T follicular helper cell (primary cell): ENCODE measurements around the gene ZNF665.
"Not testable (repeated sequence)": the region's sequence is repeated elsewhere in the genome, so short reads cannot be mapped to it uniquely, and the experiment has no call there.

Experiments
- DNase-seq: peaks from one replicate; pipeline ENCODE4 v3.0.0-alpha.2; 2020; ENCODE audit warnings: low read depth
- total RNA-seq, 2 experiments: gene quantifications; one replicate each; lab custom pipeline; 2026; lab: John Stamatoyannopoulos, UW

The ZNF665 gene
- total RNA-seq: 1.2 to 2.5 reads per million in 2 experiments

GRCh38 chr19:53192771-53193534, at the start of gene ZNF665:
ZNF665 (minus strand) TSS chr19:53193358; CDS start chr19:53182898, 10,460 bp downstream.
- DNase-seq: peak; percentile 57

GRCh38 chr19:53237114-53237777, 44.1 kb upstream of the ZNF665 start:
- DNase-seq: no peak

- no peak for DNase-seq
Measured at GRCh38 chr19:53224606-53225005, 31.4 kb upstream of the ZNF665 start.

GRCh38 chr19:53222716-53223115, 29.6 kb upstream of the ZNF665 start:
- not testable (repeated sequence) for DNase-seq

GRCh38 chr19:53212703-53213320, 19.7 kb upstream of the ZNF665 start:
- no peak for DNase-seq

GRCh38 chr19:53211554-53211953, 18.4 kb upstream of the ZNF665 start:
- DNase-seq: not testable (repeated sequence)

- peak; percentile 89 for DNase-seq
Measured at GRCh38 chr19:53196777-53197396, 3.7 kb upstream of the ZNF665 start.

- DNase-seq: peak; percentile 58
Measured at GRCh38 chr19:53195265-53195903, 2.2 kb upstream of the ZNF665 start.

GRCh38 chr19:53193535-53194222, 521 bp upstream of the ZNF665 start:
- no peak for DNase-seq

- DNase-seq: no peak
Measured at GRCh38 chr19:53190253-53190652, 2.9 kb downstream of the ZNF665 start.

- DNase-seq: not testable (repeated sequence)
Measured at GRCh38 chr19:53189691-53190198, 3.4 kb downstream of the ZNF665 start.

GRCh38 chr19:53185155-53185882, 7.8 kb downstream of the ZNF665 start:
- not testable (repeated sequence) for DNase-seq

GRCh38 chr19:53183146-53183764, 9.9 kb downstream of the ZNF665 start:
- no peak for DNase-seq

- no peak for DNase-seq
Measured at GRCh38 chr19:53182202-53182601, 11.0 kb downstream of the ZNF665 start.

- no peak for DNase-seq
Measured at GRCh38 chr19:53177986-53178385, 15.2 kb downstream of the ZNF665 start.

- no peak for DNase-seq
Measured at GRCh38 chr19:53172889-53173288, 20.3 kb downstream of the ZNF665 start.

GRCh38 chr19:53165691-53166091, 27.5 kb downstream of the ZNF665 start:
- DNase-seq: no peak

GRCh38 chr19:53161123-53161522, 32.0 kb downstream of the ZNF665 start:
- no peak for DNase-seq

- DNase-seq: no peak
Measured at GRCh38 chr19:53160350-53160749, 32.8 kb downstream of the ZNF665 start.

- no peak for DNase-seq
Measured at GRCh38 chr19:53158119-53158656, 35.0 kb downstream of the ZNF665 start.
